Heart left ventricle (tissue), 16 donors: Measurements from ENCODE around the gene STAB1. TPM values are rescaled to one million over a fixed set of nuclear protein-coding genes. Genes with fewer than 3 reads are reported as not detected.

Source experiments
- ATAC-seq, 4 donors: fragments of 200-7000 bp; cut with Tn5 transposase; one replicate each; pipeline ENCODE4 v1.9.1; 2020 to 2022; ENCODE audit warnings: moderate library complexity in 4 of 4, mild to moderate bottlenecking in 3 of 4, moderate number of reproducible peaks in 1 of 4
- DNase-seq, 5 donors: peaks; one replicate each; pipeline ENCODE4 v3.0.0-alpha.2; 2020
- H3K27ac ChIP-seq, 12 donors: fragments of 200-600 bp; sonication (generic) in 4 of 12; one replicate each; pipeline versions ENCODE4 v1.5.0 to v1.8.0; 2016 to 2022; ENCODE audit warnings: mild to moderate bottlenecking in 2 of 12
- H3K27me3 ChIP-seq, 9 donors: fragments of 200-600 bp; sonication (generic) in 2 of 9; one replicate each; pipeline versions ENCODE4 v1.5.1 to v1.8.0; 2016 to 2022; ENCODE audit warnings: mild to moderate bottlenecking in 3 of 9
- H3K36me3 ChIP-seq, 9 donors: fragments of 200-600 bp; sonication (generic) in 2 of 9; one replicate each; pipeline versions ENCODE4 v1.5.0 to v1.8.0; 2018 to 2022; ENCODE audit warnings: mild to moderate bottlenecking in 2 of 9
- H3K4me1 ChIP-seq, 12 donors: fragments of 200-600 bp; sonication (generic) in 4 of 12; one replicate each; pipeline versions ENCODE4 v1.5.0 to v1.8.0; 2016 to 2022; ENCODE audit warnings: mild to moderate bottlenecking in 3 of 12
- H3K4me3 ChIP-seq, 12 donors: fragments of 200-600 bp; sonication (generic) in 4 of 12; one replicate each; pipeline versions ENCODE4 v1.5.0 to v1.8.0; 2017 to 2022; ENCODE audit warnings: mild to moderate bottlenecking in 9 of 12, moderate library complexity in 4 of 12
- H3K9me3 ChIP-seq, 12 donors: fragments of 200-600 bp; sonication (generic) in 4 of 12; one replicate each; pipeline versions ENCODE4 v1.5.0 to v1.8.0; 2016 to 2022; ENCODE audit warnings: mild to moderate bottlenecking in 1 of 12
- POLR2A ChIP-seq, 2 donors: fragments of 450-650 bp; IDR thresholded peaks; one replicate each; pipeline ENCODE4 v1.6.1; 2017; ENCODE audit warnings: antibody characterized with exemption in 2 of 2, mild to moderate bottlenecking in 2 of 2, moderate library complexity in 2 of 2
- WGBS, 4 donors: extraction: QIAGEN DNeasy Blood & Tissue Kit in 2 of 4; methylation state at CpG; one replicate each; pipeline versions ENCODE4 v1.1.5 to v1.1.7; 2013 to 2018; 5-methylcytosine and 5-hydroxymethylcytosine counted together
- intact Hi-C, 10 donors: fragments of 100-400 bp; cut with DNase I; formaldehyde crosslinking; loops; one replicate each; pipeline versions ENCODE4 v1.11.1 to v1.14.2; 2022
- polyA plus RNA-seq, 2 donors: library from polyadenylated mRNA; stranded (reverse); fragments of 200-250 nt; gene quantifications; one replicate each; pipeline ENCODE4 v1.2.3, GENCODE V29; 2013
- total RNA-seq, 9 donors: library from RNA; depleted of rRNA in 2 of 9; stranded (reverse); fragments of >200 nt in 2 of 9; fragmentation: NEBNext Ultra II Directional in 3 of 9; extraction: Animal tissue kit (Norgen Biotek cat#: 25700) in 3 of 9; gene quantifications; one replicate each; pipeline versions ENCODE4 v1.1.0 to v1.2.4, GENCODE V29; 2016 to 2023
- TF ChIP-seq, protein P1 (sequence below), 12 donors: fragments of 200-600 bp; sonication (generic) in 4 of 12; IDR thresholded peaks; one replicate each; pipeline versions ENCODE4 v1.5.0 to v1.8.0; 2018 to 2022; ENCODE audit warnings: antibody characterized with exemption in 12 of 12, mild to moderate bottlenecking in 5 of 12
- donor health status: ischemic (EF 13 %, LVEDD 7.1; RV severe dilation, severe dysfunction).
- donor health status: healthy with polysubstance abuse.
- donor health status: DM: no; HTN: yes; CAD: no.
- donor health status: DM: no; HTN: no; CAD: no.
- donor health status: ischemic (EF 25% LVEDD 6.9; RV normal size, moderate dysfunction).
- donor health status: ischemic (EF 25% LVEDD 5.7; RV mildly dilated, moderate dysfunction).
- donor health status: healthy.
- donor health status: DM: yes; HTN: yes; CAD: no.
- donor health status: ischemic (EF 35%, LVEDD 5.7; RV mildly dilated, moderate dysfunction).
- donor health status: nonischemic (EF 11% LVEDD 7.7; RV severe dilation, severe dysfunction).
- donor health status: DM: yes; HTN: yes; CAD: no.
- donor health status: PGD.
- donor health status: ischemic (EF 29% LVEDD 5.4; RV normal size, mild dysfunction).
- donor health status: nonischemic (EF 23%, LVEDD 6.1; RV moderate dilation, normal function).

STAB1 gene
- total and polyA plus RNA-seq, 11 donors = 34.1 to 351 (median 50.6) TPM

DNA sequence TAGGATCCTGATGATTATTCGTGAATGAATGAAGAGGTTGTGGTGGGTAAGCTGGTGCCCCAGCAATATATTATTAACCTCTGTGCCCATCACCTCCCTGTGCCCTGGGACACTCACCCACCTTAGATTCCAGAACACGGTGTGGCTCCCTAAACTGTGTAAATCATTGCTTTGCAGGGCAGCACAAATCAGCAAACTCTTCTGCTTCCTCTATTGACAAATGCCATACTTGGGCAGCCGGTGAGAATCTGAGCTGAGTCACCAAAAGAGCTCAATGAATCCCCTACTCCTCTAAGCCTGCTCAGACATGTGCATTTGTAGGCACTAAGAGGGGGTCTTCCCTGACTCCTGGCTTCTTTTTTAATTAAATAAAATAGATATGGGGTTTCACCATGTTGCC, 57.0 kb downstream of the STAB1 start:
- Histone ChIP-seq H3K36me3 (peaks cover 0 to 98% (median 91%) of the 10 kb centered on the region in 9 donors), H3K27ac (peak overlapping the region in 1 of 12 donors; percentile 35), H3K9me3 (no peaks in the 10 kb centered on the region), H3K4me1 (peaks cover 0 to 40% (median 2%) of the 10 kb centered on the region in 12 donors), H3K4me3 (no peak overlapping the region), H3K27me3 (no peaks in the 10 kb centered on the region)
- intact Hi-C loops = loop anchor here in 1 of 10 donors (10.0 kb wide), 1 partner anchor 93 kb away; no protein-coding TSS in a partner anchor
- TF ChIP-seq, protein P1, sequence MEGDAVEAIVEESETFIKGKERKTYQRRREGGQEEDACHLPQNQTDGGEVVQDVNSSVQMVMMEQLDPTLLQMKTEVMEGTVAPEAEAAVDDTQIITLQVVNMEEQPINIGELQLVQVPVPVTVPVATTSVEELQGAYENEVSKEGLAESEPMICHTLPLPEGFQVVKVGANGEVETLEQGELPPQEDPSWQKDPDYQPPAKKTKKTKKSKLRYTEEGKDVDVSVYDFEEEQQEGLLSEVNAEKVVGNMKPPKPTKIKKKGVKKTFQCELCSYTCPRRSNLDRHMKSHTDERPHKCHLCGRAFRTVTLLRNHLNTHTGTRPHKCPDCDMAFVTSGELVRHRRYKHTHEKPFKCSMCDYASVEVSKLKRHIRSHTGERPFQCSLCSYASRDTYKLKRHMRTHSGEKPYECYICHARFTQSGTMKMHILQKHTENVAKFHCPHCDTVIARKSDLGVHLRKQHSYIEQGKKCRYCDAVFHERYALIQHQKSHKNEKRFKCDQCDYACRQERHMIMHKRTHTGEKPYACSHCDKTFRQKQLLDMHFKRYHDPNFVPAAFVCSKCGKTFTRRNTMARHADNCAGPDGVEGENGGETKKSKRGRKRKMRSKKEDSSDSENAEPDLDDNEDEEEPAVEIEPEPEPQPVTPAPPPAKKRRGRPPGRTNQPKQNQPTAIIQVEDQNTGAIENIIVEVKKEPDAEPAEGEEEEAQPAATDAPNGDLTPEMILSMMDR (IDR thresholded peaks at IDR 0.05) = no peak
- no peak for TF ChIP-seq POLR2A (IDR thresholded peaks at IDR 0.05)
- DNase-seq = no peak
- 35 to 78% (median 77%) methylated on average over 3 of the region's 3 CpGs for WGBS, 4 donors
- peak in 1 of 4 donors; percentile 39 for ATAC-seq

DNA sequence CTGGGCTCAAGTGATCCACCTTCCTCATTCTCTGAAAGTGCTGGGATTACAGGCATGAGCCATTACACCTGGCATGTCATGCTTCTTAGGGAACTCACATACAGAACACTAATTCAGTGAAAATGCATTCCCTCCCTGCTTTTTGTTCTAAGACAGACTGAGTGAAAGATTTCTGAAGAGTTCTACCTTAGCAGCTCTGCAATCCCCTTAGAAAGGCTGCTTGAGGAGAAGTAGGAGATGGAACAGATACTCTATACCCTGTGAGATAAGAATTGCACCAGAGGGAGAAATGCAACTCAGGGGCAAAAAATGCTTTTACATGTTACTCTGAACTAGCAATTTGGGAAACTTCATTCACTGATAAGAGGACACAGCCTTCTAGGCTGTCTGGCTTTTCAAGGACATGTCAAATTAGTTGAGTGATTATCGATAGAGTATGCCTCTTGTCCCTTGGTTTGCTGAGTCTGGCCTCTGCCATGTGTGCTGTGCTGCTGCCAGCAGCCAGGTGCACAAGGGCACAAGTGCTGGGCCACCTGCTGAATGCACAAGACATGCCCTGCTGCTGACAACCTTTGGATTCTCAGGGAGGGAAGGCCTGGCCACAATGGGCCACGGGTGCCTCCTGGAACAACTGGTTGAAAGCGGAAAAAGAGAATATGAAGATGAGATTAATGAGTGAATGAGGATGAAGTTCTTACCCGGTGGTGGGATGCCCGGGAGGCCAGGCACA, 59.1 kb downstream of the STAB1 start:
- WGBS, 4 donors = 78 to 89% (median 84%) methylated on average over 5 of the region's 5 CpGs
- TF ChIP-seq, protein P1 (IDR thresholded peaks at IDR 0.05) = no peak
- TF ChIP-seq POLR2A (IDR thresholded peaks at IDR 0.05) = no peak
- Histone ChIP-seq H3K27me3 (no peaks in the 10 kb centered on the region), H3K4me3 (no peak overlapping the region), H3K9me3 (no peaks in the 10 kb centered on the region), H3K4me1 (peaks cover 0 to 40% (median 2%) of the 10 kb centered on the region in 12 donors), H3K36me3 (peaks cover 0 to 98% (median 91%) of the 10 kb centered on the region in 9 donors), H3K27ac (no peak overlapping the region)
- peak in 1 of 4 donors; percentile 25 for ATAC-seq
- intact Hi-C loops = loop anchor here in 1 of 10 donors (10.0 kb wide), 1 partner anchor 91 kb away; no protein-coding TSS in a partner anchor
- DNase-seq = no peak

DNA sequence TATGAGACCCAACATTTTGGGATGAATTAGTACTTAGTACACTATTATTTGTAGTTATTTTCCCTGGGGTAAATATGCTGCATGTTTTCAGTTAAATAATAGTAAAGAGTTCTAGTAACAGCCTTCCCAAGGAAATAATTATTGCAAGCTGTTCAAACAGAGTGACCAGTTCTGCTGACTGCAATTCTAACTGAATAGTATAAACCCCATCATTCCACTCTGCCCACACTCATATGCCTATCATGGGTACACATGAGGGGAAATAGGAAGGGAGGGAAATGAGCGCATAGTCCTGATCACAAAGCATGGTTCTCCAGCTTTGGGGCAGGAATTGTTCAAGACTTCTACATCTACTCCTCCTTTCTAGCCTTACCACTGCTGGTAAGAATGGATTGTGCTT, 59.9 kb downstream of the STAB1 start:
- no peak overlapping the region for H3K4me3 ChIP-seq
- no peaks in the 10 kb centered on the region for H3K27me3 ChIP-seq
- ATAC-seq (no peak), DNase-seq (no peak)
- 84 to 100% (median 97%) methylated on average over 1 of the region's 1 CpG for WGBS, 4 donors
- intact Hi-C loops = loop anchor here in 1 of 10 donors (10.0 kb wide), 1 partner anchor 90 kb away; no protein-coding TSS in a partner anchor
- no peak overlapping the region for H3K27ac ChIP-seq
- no peaks in the 10 kb centered on the region for H3K9me3 ChIP-seq
- no peak for TF ChIP-seq POLR2A (IDR thresholded peaks at IDR 0.05)
- H3K4me1 ChIP-seq = peaks cover 0 to 43% (median 2%) of the 10 kb centered on the region in 12 donors
- peaks cover 0 to 98% (median 91%) of the 10 kb centered on the region in 9 donors for H3K36me3 ChIP-seq

DNA sequence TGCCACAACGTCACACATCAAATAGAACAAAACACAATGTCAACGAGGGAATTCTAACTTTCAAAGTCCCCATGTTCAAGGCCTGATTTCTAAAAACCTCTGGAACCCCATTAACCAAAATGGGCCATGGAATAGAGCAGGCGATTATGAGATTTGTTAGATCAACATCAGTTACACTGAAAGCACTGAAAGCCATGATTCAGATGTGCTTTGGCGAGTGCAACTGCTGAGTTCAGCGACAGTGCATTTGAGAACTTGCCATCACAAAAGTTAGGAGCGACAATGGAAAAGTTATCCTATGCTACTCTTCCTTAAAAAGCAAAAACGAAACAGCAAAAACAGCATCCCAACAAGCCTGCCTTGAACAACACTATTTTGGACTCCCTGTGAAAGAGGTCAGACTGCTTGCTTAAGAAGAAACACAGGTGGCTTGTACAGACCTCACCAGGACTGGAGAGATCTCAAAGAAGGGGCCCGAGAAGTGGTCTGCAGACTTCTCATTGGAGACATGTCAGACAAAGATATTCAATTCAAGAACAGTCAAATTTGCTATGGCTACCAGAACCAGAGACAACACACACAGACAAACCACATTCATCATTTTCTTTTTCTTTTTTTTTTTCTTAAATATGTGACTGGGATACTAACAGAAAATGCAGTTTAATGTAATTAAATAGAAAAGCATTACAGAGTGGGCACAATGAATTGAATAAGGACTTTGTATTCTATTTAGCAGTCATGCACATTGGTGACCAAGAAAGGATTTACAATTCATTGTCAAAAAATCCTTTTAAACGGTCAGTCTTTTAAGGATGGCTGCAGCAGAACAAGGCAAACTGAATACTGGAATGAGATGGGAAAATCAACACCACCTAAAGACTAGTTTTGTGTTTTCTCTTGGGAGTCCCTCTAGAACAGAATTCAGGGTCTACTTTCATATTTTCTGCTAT, 62.1 kb downstream of the STAB1 start:
- intact Hi-C loops = loop anchor here in 1 of 10 donors (10.0 kb wide), 1 partner anchor 88 kb away; no protein-coding TSS in a partner anchor
- Histone ChIP-seq H3K4me3 (no peak overlapping the region), H3K27me3 (no peaks in the 10 kb centered on the region), H3K27ac (no peak overlapping the region), H3K36me3 (peaks cover 0 to 98% (median 91%) of the 10 kb centered on the region in 9 donors), H3K9me3 (no peaks in the 10 kb centered on the region), H3K4me1 (peaks cover 0 to 35% (median 0%) of the 10 kb centered on the region in 12 donors)
- 84 to 86% (median 85%) methylated on average over 9 of the region's 9 CpGs for WGBS, 4 donors
- no peak for TF ChIP-seq POLR2A (IDR thresholded peaks at IDR 0.05)
- TF ChIP-seq, protein P1 (IDR thresholded peaks at IDR 0.05) = no peak
- no peak for DNase-seq
- no peak for ATAC-seq
